H1 (cell line): ENCODE data around the gene CDC45. TPM values are rescaled to one million over a fixed set of nuclear protein-coding genes. Genes with fewer than 3 reads are reported as not detected.
A peak's percentile ranks its signal among the peaks of the same experiment; 100 is the strongest.

Experiments
- CTCF ChIA-PET: fragments of 300-600 bp; sonication (Branson Sonifier 250); formaldehyde crosslinking; loops from one replicate; lab custom pipeline; 2021; ENCODE audit not compliant: partially characterized antibody; lab: Charles Lee
- POLR2A ChIA-PET: fragments of 300-600 bp; sonication (Branson Sonifier 250); formaldehyde crosslinking; loops from one replicate; lab custom pipeline; 2021; ENCODE audit warnings: inconsistent platforms; ENCODE audit not compliant: partially characterized antibody; lab: Charles Lee
- DNase-seq, 2 experiments: peaks; one replicate each; pipeline versions ENCODE4 v3.0.0 to v3.0.0-alpha.2; 2010 to 2022; ENCODE audit warnings: low spot score in 2 of 2, low read depth in 1 of 2, mixed read lengths in 1 of 2
- FAIRE-seq: peaks from 2 replicates; lab custom pipeline; 2011; peaks lifted over from hg19 to GRCh38; lab: Jason Lieb, UNC
- H2AFZ ChIP-seq: 2 replicates; pipeline ENCODE4 v1.8.1; 2012; ENCODE audit warnings: low read length, inconsistent platforms
- H2AK5ac ChIP-seq: 2 replicates; pipeline ENCODE4 v1.6.1; 2013; ENCODE audit warnings: low read depth, low read length
- H2BK120ac ChIP-seq: replicated peaks from 2 replicates; pipeline ENCODE3; 2013; ENCODE audit warnings: low read depth, low read length, inconsistent platforms
- H2BK12ac ChIP-seq: 2 replicates; pipeline ENCODE4 v1.6.1; 2013; ENCODE audit warnings: low read depth, low read length
- H2BK15ac ChIP-seq: 2 replicates; pipeline ENCODE4 v1.6.1; 2013; ENCODE audit warnings: low read length
- H2BK20ac ChIP-seq: 2 replicates; pipeline ENCODE4 v1.6.1; 2013; ENCODE audit warnings: low read length
- H2BK5ac ChIP-seq: 2 replicates; pipeline ENCODE4 v1.6.1; 2013; ENCODE audit warnings: low read depth, low read length
- H3K14ac ChIP-seq: 2 replicates; pipeline ENCODE4 v1.6.1; 2013; ENCODE audit warnings: inconsistent platforms; ENCODE audit not compliant: insufficient read length
- H3K18ac ChIP-seq: 2 replicates; pipeline ENCODE4 v1.6.1; 2013; ENCODE audit warnings: low read length; ENCODE audit errors: extremely low read depth
- H3K23ac ChIP-seq: 2 replicates; pipeline ENCODE4 v1.6.1; 2013; ENCODE audit warnings: inconsistent platforms; ENCODE audit not compliant: insufficient read length
- H3K23me2 ChIP-seq: 2 replicates; pipeline ENCODE4 v1.6.1; 2013; ENCODE audit warnings: low read depth, low read length
- H3K27ac ChIP-seq: 2 replicates; pipeline ENCODE4 v1.6.1; 2011; ENCODE audit warnings: low read depth, low read length, inconsistent platforms
- H3K27me3 ChIP-seq, 4 experiments: replicated peaks in 1 of 4; 1 replicate in 1 of 4; 2 replicates in 3 of 4; pipeline versions ENCODE4 v1.6.1 to v1.8.1; 2011 to 2013; ENCODE audit warnings: low read length in 3 of 4, mild to moderate bottlenecking in 3 of 4, inconsistent platforms in 2 of 4, mixed read lengths in 2 of 4, moderate library complexity in 1 of 4; ENCODE audit not compliant: control insufficient read depth in 3 of 4, insufficient read depth in 3 of 4; ENCODE audit errors: extremely low read depth in 1 of 4
- H3K36me3 ChIP-seq, 4 experiments: 2 replicates each; pipeline versions ENCODE4 v1.6.1 to v1.8.1; 2011 to 2013; ENCODE audit warnings: mild to moderate bottlenecking in 4 of 4, low read length in 3 of 4, moderate library complexity in 2 of 4, control low read depth in 1 of 4, inconsistent platforms in 1 of 4; ENCODE audit not compliant: insufficient read depth in 4 of 4, control insufficient read depth in 2 of 4
- H3K4ac ChIP-seq: replicated peaks from 2 replicates; pipeline ENCODE3; 2013; ENCODE audit warnings: low read length, low read depth, mixed read lengths, inconsistent platforms; ENCODE audit not compliant: insufficient read length
- H3K4me1 ChIP-seq, 4 experiments: replicated peaks in 1 of 4; 1 replicate in 1 of 4; 2 replicates in 3 of 4; pipeline versions ENCODE4 v1.6.1 to v1.8.1; 2011 to 2013; ENCODE audit warnings: low read length in 3 of 4, inconsistent platforms in 2 of 4, mixed read lengths in 1 of 4; ENCODE audit not compliant: insufficient read depth in 4 of 4, control insufficient read depth in 3 of 4
- H3K4me2 ChIP-seq, 2 experiments: 2 replicates each; pipeline versions ENCODE4 v1.6.1 to v1.8.1; 2011 to 2013; ENCODE audit warnings: low read depth in 2 of 2, low read length in 2 of 2, control low read depth in 1 of 2, inconsistent platforms in 1 of 2, mild to moderate bottlenecking in 1 of 2; ENCODE audit not compliant: insufficient read depth in 1 of 2
- H3K4me3 ChIP-seq, 4 experiments: fragments of 200-600, 300-600 bp in 1 of 4; sonication (generic), shearing (Covaris generic), sonication (Bioruptor Twin) in 1 of 4; 2 replicates each; pipeline versions ENCODE4 v1.5.1 to v1.8.1; 2011 to 2016; ENCODE audit warnings: low read length in 4 of 4, low read depth in 3 of 4, control low read depth in 2 of 4, inconsistent platforms in 2 of 4, mild to moderate bottlenecking in 2 of 4, mixed read lengths in 1 of 4, moderate library complexity in 1 of 4; ENCODE audit not compliant: insufficient read depth in 2 of 4; ENCODE audit errors: extremely low read depth in 1 of 4
- H3K56ac ChIP-seq: replicated peaks from 2 replicates; pipeline ENCODE3; 2013; ENCODE audit warnings: low read depth, mild to moderate bottlenecking, mixed read lengths, low read length, inconsistent platforms; ENCODE audit not compliant: insufficient read length
- H3K79me1 ChIP-seq: 2 replicates; pipeline ENCODE4 v1.6.1; 2013; ENCODE audit warnings: low read depth, low read length, control low read depth
- H3K79me2 ChIP-seq, 2 experiments: 2 replicates each; pipeline versions ENCODE4 v1.6.1 to v1.8.1; 2012 to 2013; ENCODE audit warnings: low read length in 2 of 2, mild to moderate bottlenecking in 2 of 2, inconsistent platforms in 1 of 2; ENCODE audit not compliant: insufficient read depth in 2 of 2, control insufficient read depth in 1 of 2
- H3K9ac ChIP-seq, 4 experiments: replicated peaks in 1 of 4; 1 replicate in 1 of 4; 2 replicates in 3 of 4; pipeline versions ENCODE4 v1.6.1 to v1.8.1; 2011 to 2013; ENCODE audit warnings: low read depth in 3 of 4, low read length in 3 of 4, control low read depth in 2 of 4, mild to moderate bottlenecking in 2 of 4, moderate library complexity in 2 of 4, inconsistent platforms in 1 of 4; ENCODE audit errors: extremely low read depth in 1 of 4
- H3K9me3 ChIP-seq, 2 experiments: 2 replicates each; pipeline versions ENCODE4 v1.6.1 to v1.8.1; 2012 to 2013; ENCODE audit warnings: mild to moderate bottlenecking in 2 of 2, moderate library complexity in 2 of 2, control low read depth in 1 of 2, inconsistent platforms in 1 of 2, low read depth in 1 of 2, low read length in 1 of 2, mixed read lengths in 1 of 2; ENCODE audit not compliant: insufficient read depth in 2 of 2
- H4K20me1 ChIP-seq, 2 experiments: replicated peaks in 1 of 2; 2 replicates each; pipeline versions ENCODE3 to v1.8.1; 2011 to 2013; ENCODE audit warnings: inconsistent platforms in 2 of 2, low read length in 2 of 2, mild to moderate bottlenecking in 1 of 2; ENCODE audit not compliant: insufficient read depth in 2 of 2, control insufficient read depth in 1 of 2
- H4K5ac ChIP-seq: 2 replicates; pipeline ENCODE4 v1.6.1; 2013; ENCODE audit warnings: low read length, low read depth, mixed read lengths, inconsistent platforms; ENCODE audit not compliant: insufficient read length
- H4K8ac ChIP-seq: 2 replicates; pipeline ENCODE4 v1.8.0; 2013; ENCODE audit warnings: mild to moderate bottlenecking, moderate library complexity, low read length, inconsistent platforms; ENCODE audit not compliant: insufficient read depth; ENCODE audit errors: extremely low read depth
- H4K91ac ChIP-seq: replicated peaks from 2 replicates; pipeline ENCODE3; 2013; ENCODE audit warnings: low read length, mixed read lengths, inconsistent platforms; ENCODE audit not compliant: insufficient read length
- CBX8 ChIP-seq: fragments of 300-800, 300-1000 bp; sonication (generic); IDR thresholded peaks from 2 replicates; pipeline ENCODE4 v1.7.1; 2016; ENCODE audit warnings: low read depth, low read length, borderline replicate concordance
- CEBPB ChIP-seq: IDR thresholded peaks from 2 replicates; pipeline ENCODE4 v1.6.1; 2012; ENCODE audit warnings: low read depth, low read length
- CHD1 ChIP-seq: IDR thresholded peaks from 2 replicates; pipeline ENCODE4 v1.6.1; 2012; ENCODE audit warnings: low read depth, low read length, improper control_type of control experiment
- EGR1 ChIP-seq: IDR thresholded peaks from 2 replicates; pipeline ENCODE4 v1.6.1; 2011; ENCODE audit warnings: low read depth, low read length, borderline replicate concordance
- FOSL1 ChIP-seq: IDR thresholded peaks from 2 replicates; pipeline ENCODE4 v1.6.1; 2011; ENCODE audit warnings: mild to moderate bottlenecking, low read depth, low read length, moderate library complexity; ENCODE audit not compliant: insufficient read depth
- GABPA ChIP-seq: IDR thresholded peaks from 2 replicates; pipeline ENCODE4 v1.6.1; 2011; ENCODE audit warnings: mild to moderate bottlenecking, low read length, moderate library complexity, borderline replicate concordance; ENCODE audit not compliant: insufficient read depth
- JUN ChIP-seq: IDR thresholded peaks from 2 replicates; pipeline ENCODE4 v1.6.1; 2011; ENCODE audit warnings: low read depth, mild to moderate bottlenecking, improper control_type of control experiment, low read length
- KDM1A ChIP-seq: fragments of 200-600, 300-600 bp; sonication (generic); IDR thresholded peaks from 2 replicates; pipeline ENCODE4 v1.7.1; 2016; ENCODE audit warnings: mild to moderate bottlenecking, low read length, borderline replicate concordance
- KDM4A ChIP-seq: IDR thresholded peaks from one replicate; pipeline ENCODE4 v1.7.1; 2012; ENCODE audit warnings: low read depth, mild to moderate bottlenecking, moderate library complexity, low read length, inconsistent platforms; ENCODE audit not compliant: severe bottlenecking
- RBBP5 ChIP-seq: IDR thresholded peaks from 2 replicates; pipeline ENCODE4 v1.7.1; 2012; ENCODE audit warnings: low read depth, mild to moderate bottlenecking, inconsistent platforms, low read length, moderate library complexity, borderline replicate concordance
- TAF1 ChIP-seq: IDR thresholded peaks from 2 replicates; pipeline ENCODE4 v1.6.1; 2011; ENCODE audit warnings: mild to moderate bottlenecking, low read depth, low read length
- WGBS, 2 experiments: shearing (Covaris generic) in 1 of 2; methylation state at CpG; one replicate each; pipeline versions ENCODE4 v1.1.6 to v1.1.7; 2013 to 2015; ENCODE audit warnings: low lambda C conversion rate in 2 of 2, mixed read lengths in 2 of 2, inconsistent platforms in 1 of 2, low coverage in 1 of 2, missing lambda C conversion rate in 1 of 2; ENCODE audit not compliant: insufficient replicate concordance in 2 of 2, insufficient coverage in 1 of 2, insufficient read length in 1 of 2; ENCODE audit errors: extremely low coverage in 1 of 2, missing lambda C conversion rate in 1 of 2; 5-methylcytosine and 5-hydroxymethylcytosine counted together
- polyA plus RNA-seq, 7 experiments: library from polyadenylated mRNA; depleted of rRNA in 3 of 7; stranded (reverse) in 5 of 7; unstranded in 2 of 7; fragments of >200 nt in 5 of 7; fragments of 200-250 nt in 2 of 7; gene quantifications; 1 replicate in 5 of 7; 2 replicates in 1 of 7; 4 replicates in 1 of 7; pipeline versions ENCODE4 v1.2.1 to v1.2.3, GENCODE V29; 2011 to 2013; ENCODE audit warnings: missing spikeins in 2 of 7, mixed read lengths in 2 of 7
- total RNA-seq: library from RNA; stranded (reverse); fragmentation: NEBNext Ultra II Directional; extraction: Animal tissue kit (Norgen Biotek cat#: 25700); gene quantifications from 2 replicates; pipeline ENCODE4 v1.2.1, GENCODE V29; 2021

Gene CDC45
- total and polyA plus RNA-seq, 2 of the 8 experiments (the other 6 are each of a cell fraction or from before 2014, with no cell fraction given) = 31.9 to 37.7 TPM

GRCh38 chr22:19524170-19525115 is 44.7 kb downstream of the CDC45 start, which contains the start of gene CLDN5:
CLDN5 (minus strand) TSS chr22:19524410; CDS start chr22:19524255, 155 bp downstream.
- Histone ChIP-seq H4K8ac (peak within 1 kb of the TSS; percentile 83), H3K4me1 (peaks cover 0 to 15% (median 13%) of the 10 kb centered on the region in 4 experiments; a peak in 6 of 7 replicates), H3K27me3 (peaks cover 0 to 45% (median 35%) of the 10 kb centered on the region in 4 experiments; a peak in 6 of 7 replicates), H2AK5ac (peak within 1 kb of the TSS; percentile 61; the same call in 1 of the 2 replicates), H3K4ac (no peak within 1 kb of the TSS), H3K36me3 (no peaks in the 10 kb centered on the region), H3K4me3 (peak within 1 kb of the TSS; percentile 27 to 61 (median 40)), H2BK20ac (no peak within 1 kb of the TSS), H3K23ac (no peak within 1 kb of the TSS), H2AFZ (no peak within 1 kb of the TSS), H3K23me2 (peaks cover 16% of the 10 kb centered on the region; the same call in 1 of the 2 replicates), H3K27ac (no peak within 1 kb of the TSS), H3K9ac (no peak within 1 kb of the TSS), H3K56ac (no peak within 1 kb of the TSS), H3K4me2 (peak within 1 kb of the TSS; percentile 90 to 97), H3K9me3 (no peaks in the 10 kb centered on the region), H2BK120ac (no peak within 1 kb of the TSS), H3K79me2 (no peaks in the 10 kb centered on the region), H2BK12ac (peak within 1 kb of the TSS; percentile 22; the same call in 1 of the 2 replicates), H4K20me1 (peaks cover 0 to 15% of the 10 kb centered on the region in 2 experiments), H2BK15ac (peak within 1 kb of the TSS; percentile 31; the same call in 1 of the 2 replicates), H4K91ac (peak within 1 kb of the TSS; percentile 55), H3K18ac (peak within 1 kb of the TSS; percentile 66), H3K14ac (no peak within 1 kb of the TSS), H3K79me1 (no peaks in the 10 kb centered on the region), H2BK5ac (no peak within 1 kb of the TSS), H4K5ac (no peak within 1 kb of the TSS)
- ChIA-PET CTCF (interaction anchor here (1.0 to 1.5 kb wide), 3 partner anchors 30 to 105 kb away, joined by 3 to 4 read pairs (median 3); no protein-coding TSS in a partner anchor), POLR2A (interaction anchor here (1.5 kb wide), 1 partner anchor 30 kb away, joined by 4 read pairs; no protein-coding TSS in a partner anchor)
- 8% methylated on average over 42 of the region's 69 CpGs; no CpG with 5 or more reads in 1 of the 2 experiments for WGBS, 2 experiments
- peak in 1 of 2 experiments; percentile 89 for DNase-seq
- no peak for FAIRE-seq
- TF ChIP-seq RBBP5 = 0 out of 2 replicates have a peak, but pooled peaks have one; percentile 4
- TF ChIP-seq KDM1A = no peak
- no peak for TF ChIP-seq CBX8
- TF ChIP-seq EGR1 = no peak
- TF ChIP-seq GABPA = 0 out of 2 replicates have a peak, but pooled peaks have one; percentile 7
- TF ChIP-seq CEBPB = no peak
- no peak for TF ChIP-seq FOSL1
- TF ChIP-seq KDM4A = peak; percentile 80
- TF ChIP-seq JUN = no peak
- no peak for TF ChIP-seq CHD1
- TF ChIP-seq TAF1 = no peak
